Measurements from ENCODE around the gene UCN3. TPM values are rescaled to one million over a fixed set of nuclear protein-coding genes. Genes with fewer than 3 reads are reported as not detected.
A peak's percentile ranks its signal among the peaks of the same experiment; 100 is the strongest.
"Not testable (repeated sequence)": the region's sequence is repeated elsewhere in the genome, so short reads cannot be mapped to it uniquely, and the experiment has no call there.

UCN3 gene
- polyA plus RNA-seq, 1 of the 3 experiments (the other 2 are of a cell fraction) = not detected

DNA sequence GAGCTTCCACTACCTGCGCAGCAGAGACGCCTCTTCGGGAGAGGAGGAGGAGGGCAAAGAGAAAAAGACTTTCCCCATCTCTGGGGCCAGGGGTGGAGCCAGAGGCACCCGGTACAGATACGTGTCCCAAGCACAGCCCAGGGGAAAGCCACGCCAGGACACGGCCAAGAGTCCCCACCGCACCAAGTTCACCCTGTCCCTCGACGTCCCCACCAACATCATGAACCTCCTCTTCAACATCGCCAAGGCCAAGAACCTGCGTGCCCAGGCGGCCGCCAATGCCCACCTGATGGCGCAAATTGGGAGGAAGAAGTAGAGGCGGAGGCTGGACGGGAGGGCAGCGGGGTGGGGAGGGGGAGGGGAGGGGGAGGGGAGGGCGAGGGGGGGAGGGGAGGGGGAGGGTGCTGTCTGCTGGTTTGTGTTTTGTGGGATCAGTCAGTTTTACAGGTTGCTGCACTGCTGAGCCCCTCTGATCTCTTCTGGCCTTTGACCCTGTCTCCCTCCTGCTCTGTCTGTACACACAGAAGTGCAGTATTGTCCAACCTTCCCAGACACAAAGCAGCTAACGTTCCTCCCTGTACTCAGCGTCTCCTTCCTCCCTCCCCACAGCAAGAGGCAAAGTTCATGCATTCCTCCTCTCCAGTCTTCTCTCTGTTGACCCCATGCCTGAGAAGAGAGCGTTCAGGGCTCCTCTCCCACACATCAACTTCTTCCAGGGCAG lies 9.3 kb downstream of the UCN3 start:
- ChIA-PET CTCF (interaction anchor here (0.7 kb wide), 1 partner anchor 307 kb away, joined by 3 read pairs; no protein-coding TSS in a partner anchor), POLR2A (no interaction called here)
- H3K4me3 ChIP-seq (ENCODE audit: low read depth in 2 of 2, low read length in 1 of 2) = no peak overlapping the region
- no peak overlapping the region for H3K4me2 ChIP-seq
- no peak for DNase-seq
- H3K9ac ChIP-seq = no peak overlapping the region
- 50% methylated on average over 20 of the region's 22 CpGs for WGBS (ENCODE audit: low lambda C conversion rate)
- H3K9me2 ChIP-seq = no peaks in the 10 kb centered on the region
- no peaks in the 10 kb centered on the region for H3K36me3 ChIP-seq (replicated peaks in 1 of 2; ENCODE audit: control insufficient read depth in 1 of 2, insufficient read depth in 2 of 2, low read length in 1 of 2)
- no peaks in the 10 kb centered on the region for H3K79me2 ChIP-seq (ENCODE audit: insufficient read depth)
- H2AFZ ChIP-seq (ENCODE audit: low read depth) = no peak overlapping the region
- no peak overlapping the region for H3K27ac ChIP-seq (ENCODE audit: low read depth in 2 of 2, low read length in 1 of 2)
- peaks cover 20% of the 10 kb centered on the region; the same call in 1 of the 2 replicates for H3K27me3 ChIP-seq (ENCODE audit: insufficient read depth)
- H3K4me1 ChIP-seq (ENCODE audit: control insufficient read depth in 1 of 2, insufficient read depth in 2 of 2, low read depth in 1 of 2, low read length in 1 of 2) = no peaks in the 10 kb centered on the region
- no peak for TF ChIP-seq POLR2AphosphoS5 (IDR thresholded peaks at IDR 0.05; ENCODE audit: low read depth, low read length)
- TF ChIP-seq, protein P1, sequence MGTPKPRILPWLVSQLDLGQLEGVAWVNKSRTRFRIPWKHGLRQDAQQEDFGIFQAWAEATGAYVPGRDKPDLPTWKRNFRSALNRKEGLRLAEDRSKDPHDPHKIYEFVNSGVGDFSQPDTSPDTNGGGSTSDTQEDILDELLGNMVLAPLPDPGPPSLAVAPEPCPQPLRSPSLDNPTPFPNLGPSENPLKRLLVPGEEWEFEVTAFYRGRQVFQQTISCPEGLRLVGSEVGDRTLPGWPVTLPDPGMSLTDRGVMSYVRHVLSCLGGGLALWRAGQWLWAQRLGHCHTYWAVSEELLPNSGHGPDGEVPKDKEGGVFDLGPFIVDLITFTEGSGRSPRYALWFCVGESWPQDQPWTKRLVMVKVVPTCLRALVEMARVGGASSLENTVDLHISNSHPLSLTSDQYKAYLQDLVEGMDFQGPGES (IDR thresholded peaks at IDR 0.05; ENCODE audit: low read depth, low read length) = no peak
- no peak for TF ChIP-seq RAD21 (IDR thresholded peaks at IDR 0.05; ENCODE audit: low read length)
- TF ChIP-seq TEAD4 (IDR thresholded peaks at IDR 0.05; ENCODE audit: borderline replicate concordance, insufficient read depth) = no peak
- TF ChIP-seq, protein P2, sequence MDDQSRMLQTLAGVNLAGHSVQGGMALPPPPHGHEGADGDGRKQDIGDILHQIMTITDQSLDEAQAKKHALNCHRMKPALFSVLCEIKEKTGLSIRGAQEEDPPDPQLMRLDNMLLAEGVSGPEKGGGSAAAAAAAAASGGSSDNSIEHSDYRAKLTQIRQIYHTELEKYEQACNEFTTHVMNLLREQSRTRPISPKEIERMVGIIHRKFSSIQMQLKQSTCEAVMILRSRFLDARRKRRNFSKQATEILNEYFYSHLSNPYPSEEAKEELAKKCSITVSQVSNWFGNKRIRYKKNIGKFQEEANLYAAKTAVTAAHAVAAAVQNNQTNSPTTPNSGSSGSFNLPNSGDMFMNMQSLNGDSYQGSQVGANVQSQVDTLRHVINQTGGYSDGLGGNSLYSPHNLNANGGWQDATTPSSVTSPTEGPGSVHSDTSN (IDR thresholded peaks at IDR 0.05) = no peak
- no peak for TF ChIP-seq NFIC (IDR thresholded peaks at IDR 0.05; ENCODE audit: borderline replicate concordance)
- TF ChIP-seq GATA2 (CRISPR knock-in tag; IDR thresholded peaks at IDR 0.05) = no peak
- H3F3A ChIP-seq (replicated peaks; ENCODE audit: insufficient read depth) = peaks cover 21% of the 10 kb centered on the region
- no peaks in the 10 kb centered on the region for H3K9me3 ChIP-seq
- H4K20me1 ChIP-seq (ENCODE audit: insufficient read depth) = no peaks in the 10 kb centered on the region

DNA sequence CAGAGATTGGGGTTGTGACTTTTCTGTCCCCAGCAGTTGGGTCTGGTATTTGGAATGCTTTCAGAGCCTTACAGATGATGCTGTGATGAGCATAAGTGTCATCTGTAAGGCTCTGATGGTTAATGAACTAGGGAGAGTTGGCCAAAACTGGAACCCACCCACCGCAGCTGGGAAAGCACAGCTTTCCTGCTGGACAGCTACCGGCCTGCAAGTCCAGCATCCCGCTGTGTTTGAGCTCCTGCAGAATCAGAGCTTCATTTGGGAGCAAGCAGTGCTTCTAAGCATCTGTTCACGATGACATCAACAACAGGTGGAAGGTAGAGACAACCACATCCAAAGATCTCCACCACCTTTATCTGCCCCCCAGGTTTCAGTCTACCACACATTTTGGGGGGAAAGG lies 11.7 kb downstream of the UCN3 start:
- TF ChIP-seq, protein P3, sequence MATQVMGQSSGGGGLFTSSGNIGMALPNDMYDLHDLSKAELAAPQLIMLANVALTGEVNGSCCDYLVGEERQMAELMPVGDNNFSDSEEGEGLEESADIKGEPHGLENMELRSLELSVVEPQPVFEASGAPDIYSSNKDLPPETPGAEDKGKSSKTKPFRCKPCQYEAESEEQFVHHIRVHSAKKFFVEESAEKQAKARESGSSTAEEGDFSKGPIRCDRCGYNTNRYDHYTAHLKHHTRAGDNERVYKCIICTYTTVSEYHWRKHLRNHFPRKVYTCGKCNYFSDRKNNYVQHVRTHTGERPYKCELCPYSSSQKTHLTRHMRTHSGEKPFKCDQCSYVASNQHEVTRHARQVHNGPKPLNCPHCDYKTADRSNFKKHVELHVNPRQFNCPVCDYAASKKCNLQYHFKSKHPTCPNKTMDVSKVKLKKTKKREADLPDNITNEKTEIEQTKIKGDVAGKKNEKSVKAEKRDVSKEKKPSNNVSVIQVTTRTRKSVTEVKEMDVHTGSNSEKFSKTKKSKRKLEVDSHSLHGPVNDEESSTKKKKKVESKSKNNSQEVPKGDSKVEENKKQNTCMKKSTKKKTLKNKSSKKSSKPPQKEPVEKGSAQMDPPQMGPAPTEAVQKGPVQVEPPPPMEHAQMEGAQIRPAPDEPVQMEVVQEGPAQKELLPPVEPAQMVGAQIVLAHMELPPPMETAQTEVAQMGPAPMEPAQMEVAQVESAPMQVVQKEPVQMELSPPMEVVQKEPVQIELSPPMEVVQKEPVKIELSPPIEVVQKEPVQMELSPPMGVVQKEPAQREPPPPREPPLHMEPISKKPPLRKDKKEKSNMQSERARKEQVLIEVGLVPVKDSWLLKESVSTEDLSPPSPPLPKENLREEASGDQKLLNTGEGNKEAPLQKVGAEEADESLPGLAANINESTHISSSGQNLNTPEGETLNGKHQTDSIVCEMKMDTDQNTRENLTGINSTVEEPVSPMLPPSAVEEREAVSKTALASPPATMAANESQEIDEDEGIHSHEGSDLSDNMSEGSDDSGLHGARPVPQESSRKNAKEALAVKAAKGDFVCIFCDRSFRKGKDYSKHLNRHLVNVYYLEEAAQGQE (IDR thresholded peaks at IDR 0.05; ENCODE audit: low read depth, low read length) = peak; percentile 85
- TF ChIP-seq, protein P4, sequence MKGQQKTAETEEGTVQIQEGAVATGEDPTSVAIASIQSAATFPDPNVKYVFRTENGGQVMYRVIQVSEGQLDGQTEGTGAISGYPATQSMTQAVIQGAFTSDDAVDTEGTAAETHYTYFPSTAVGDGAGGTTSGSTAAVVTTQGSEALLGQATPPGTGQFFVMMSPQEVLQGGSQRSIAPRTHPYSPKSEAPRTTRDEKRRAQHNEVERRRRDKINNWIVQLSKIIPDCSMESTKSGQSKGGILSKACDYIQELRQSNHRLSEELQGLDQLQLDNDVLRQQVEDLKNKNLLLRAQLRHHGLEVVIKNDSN (IDR thresholded peaks at IDR 0.05; ENCODE audit: borderline replicate concordance, low read depth) = no peak
- Histone ChIP-seq H3K9me3 (no peaks in the 10 kb centered on the region), H3K4me3 (ENCODE audit: low read depth in 2 of 2, low read length in 1 of 2) (no peak overlapping the region), H3F3A (replicated peaks; ENCODE audit: insufficient read depth) (no peaks in the 10 kb centered on the region), H4K20me1 (ENCODE audit: insufficient read depth) (no peaks in the 10 kb centered on the region), H3K27ac (ENCODE audit: low read depth in 2 of 2, low read length in 1 of 2) (no peak overlapping the region), H3K27me3 (ENCODE audit: insufficient read depth) (peaks cover 20% of the 10 kb centered on the region; the same call in 1 of the 2 replicates), H3K79me2 (ENCODE audit: insufficient read depth) (no peaks in the 10 kb centered on the region), H3K36me3 (replicated peaks in 1 of 2; ENCODE audit: control insufficient read depth in 1 of 2, insufficient read depth in 2 of 2, low read length in 1 of 2) (no peaks in the 10 kb centered on the region), H3K4me1 (ENCODE audit: control insufficient read depth in 1 of 2, insufficient read depth in 2 of 2, low read depth in 1 of 2, low read length in 1 of 2) (no peaks in the 10 kb centered on the region), H2AFZ (ENCODE audit: low read depth) (no peak overlapping the region), H3K9me2 (no peaks in the 10 kb centered on the region), H3K9ac (no peak overlapping the region), H3K4me2 (no peak overlapping the region)
- DNase-seq = no peak
- ChIA-PET CTCF (interaction anchor here (1.0 kb wide), 1 partner anchor 526 kb away, joined by 3 read pairs; no protein-coding TSS in a partner anchor), POLR2A (no interaction called here)
- WGBS (ENCODE audit: low lambda C conversion rate) = 42% methylated on average over 4 of the region's 4 CpGs

DNA sequence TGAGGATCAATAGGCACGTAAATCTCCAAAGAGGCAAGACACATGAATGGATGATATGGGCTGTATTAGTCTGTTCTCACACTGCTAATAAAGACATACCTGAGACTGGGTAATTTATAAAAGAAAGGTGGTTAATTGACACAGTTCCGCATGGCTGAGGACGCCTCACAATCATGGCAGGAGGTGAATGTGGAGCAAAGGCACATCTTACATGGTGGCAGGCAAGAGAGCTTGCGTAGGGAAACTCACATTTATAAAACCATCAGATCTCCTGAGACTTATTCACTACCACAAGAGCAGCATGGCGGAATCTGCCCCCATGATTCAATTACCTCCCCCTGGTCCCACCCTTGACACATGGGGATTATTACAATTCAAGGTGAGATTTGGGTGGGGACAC lies 14.4 kb downstream of the UCN3 start:
- H2AFZ ChIP-seq (ENCODE audit: low read depth); H3K4me2 ChIP-seq; H3K36me3 ChIP-seq (replicated peaks in 1 of 2; ENCODE audit: control insufficient read depth in 1 of 2, insufficient read depth in 2 of 2, low read length in 1 of 2); H3K4me1 ChIP-seq (ENCODE audit: control insufficient read depth in 1 of 2, insufficient read depth in 2 of 2, low read depth in 1 of 2, low read length in 1 of 2); H4K20me1 ChIP-seq (ENCODE audit: insufficient read depth); H3K79me2 ChIP-seq (ENCODE audit: insufficient read depth); DNase-seq; H3K27me3 ChIP-seq (ENCODE audit: insufficient read depth); H3K9ac ChIP-seq; H3K27ac ChIP-seq (ENCODE audit: low read depth in 2 of 2, low read length in 1 of 2); H3K9me2 ChIP-seq; POLR2A ChIA-PET; H3F3A ChIP-seq (replicated peaks; ENCODE audit: insufficient read depth); H3K4me3 ChIP-seq (ENCODE audit: low read depth in 2 of 2, low read length in 1 of 2); H3K9me3 ChIP-seq: not testable (repeated sequence)
- CTCF ChIA-PET = interaction anchor here (1.2 kb wide), 1 partner anchor 244 kb away, joined by 4 read pairs; no protein-coding TSS in a partner anchor
- 62% methylated on average over 5 of the region's 5 CpGs for WGBS (ENCODE audit: low lambda C conversion rate)

Measured in SK-N-SH (cell line).